Transverse colon (tissue), 4 donors: Measurements from ENCODE around the gene ARPP21. TPM values are rescaled to one million over a fixed set of nuclear protein-coding genes. Genes with fewer than 3 reads are reported as not detected.

Experiments
- DNase-seq: peaks from one replicate; pipeline ENCODE4 v3.0.0-alpha.2; 2019
- H3K27ac ChIP-seq, 4 donors: fragments of 200-600 bp; sonication (generic); 2 replicates each; pipeline ENCODE4 v1.5.1; 2016 to 2018; ENCODE audit warnings: inconsistent platforms in 4 of 4
- H3K27me3 ChIP-seq: fragments of 200-600 bp; sonication (generic); 2 replicates; pipeline ENCODE4 v1.5.1; 2017; ENCODE audit warnings: inconsistent platforms
- H3K36me3 ChIP-seq, 4 donors: fragments of 200-600 bp; sonication (generic); 2 replicates each; pipeline ENCODE4 v1.5.1; 2017 to 2019; ENCODE audit warnings: inconsistent platforms in 4 of 4
- H3K4me1 ChIP-seq, 4 donors: fragments of 200-600 bp; sonication (generic); 2 replicates each; pipeline ENCODE4 v1.5.1; 2017 to 2020; ENCODE audit warnings: inconsistent platforms in 4 of 4
- H3K4me3 ChIP-seq, 4 donors: fragments of 200-600 bp; sonication (generic); 1 replicate in 1 of 4; 2 replicates in 3 of 4; pipeline versions ENCODE4 v1.5.1 to v1.6.1; 2017 to 2019; ENCODE audit warnings: inconsistent platforms in 4 of 4
- H3K9me3 ChIP-seq, 2 donors: fragments of 200-600 bp; sonication (generic); 2 replicates each; pipeline ENCODE4 v1.5.1; 2017 to 2019; ENCODE audit warnings: inconsistent platforms in 2 of 2
- EP300 ChIP-seq: sonication (generic); formaldehyde crosslinking; IDR thresholded peaks from one replicate; pipeline ENCODE4 v1.6.1; 2017; ENCODE audit warnings: antibody characterized with exemption, low read depth
- POLR2A ChIP-seq: fragments of 450-650 bp; IDR thresholded peaks from one replicate; pipeline ENCODE4 v1.6.1; 2016; ENCODE audit warnings: antibody characterized with exemption, mild to moderate bottlenecking, moderate library complexity
- POLR2AphosphoS5 ChIP-seq, 3 donors: sonication (generic); formaldehyde crosslinking; IDR thresholded peaks; one replicate each; pipeline ENCODE4 v1.6.1; 2016; ENCODE audit warnings: antibody characterized with exemption in 3 of 3
- WGBS, 2 donors: methylation state at CpG; one replicate each; pipeline ENCODE4 v1.1.5; 2018; ENCODE audit warnings: low coverage in 1 of 2; 5-methylcytosine and 5-hydroxymethylcytosine counted together
- in situ Hi-C, 4 donors: fragments of 200-750 bp; cut with MboI; loops; one replicate each; pipeline versions ENCODE4 v1.15.0 to v1.15.1; 2017; ENCODE audit warnings: low sequenced_read_pairs in 3 of 4, low pct_ligation_motif_present in 1 of 4, low pct_unique_long_range_greater_than_20kb in 1 of 4
- intact Hi-C: fragments of 100-400 bp; cut with DNase I; formaldehyde crosslinking; loops from one replicate; pipeline ENCODE4 v1.15.1; 2023; ENCODE audit warnings: low total_unique reads
- total RNA-seq, 4 donors: library from RNA; depleted of rRNA; stranded (reverse); fragments of >200 nt; gene quantifications; one replicate each; pipeline ENCODE4 v1.1.0, GENCODE V29; 2016
- TF ChIP-seq, protein P1 (sequence below), 5 experiments: fragments of 200-600 bp in 3 of 5; fragments of 450-650 bp in 2 of 5; sonication (generic) in 3 of 5; IDR thresholded peaks; 1 replicate in 2 of 5; 2 replicates in 3 of 5; pipeline ENCODE4 v1.5.1; 2016 to 2017; ENCODE audit warnings: antibody characterized with exemption in 5 of 5, inconsistent platforms in 3 of 5, mild to moderate bottlenecking in 2 of 5, moderate library complexity in 1 of 5

The ARPP21 gene
- total RNA-seq, 4 donors from 2014 or later: 0.32 TPM; not detected in 3

DNA sequence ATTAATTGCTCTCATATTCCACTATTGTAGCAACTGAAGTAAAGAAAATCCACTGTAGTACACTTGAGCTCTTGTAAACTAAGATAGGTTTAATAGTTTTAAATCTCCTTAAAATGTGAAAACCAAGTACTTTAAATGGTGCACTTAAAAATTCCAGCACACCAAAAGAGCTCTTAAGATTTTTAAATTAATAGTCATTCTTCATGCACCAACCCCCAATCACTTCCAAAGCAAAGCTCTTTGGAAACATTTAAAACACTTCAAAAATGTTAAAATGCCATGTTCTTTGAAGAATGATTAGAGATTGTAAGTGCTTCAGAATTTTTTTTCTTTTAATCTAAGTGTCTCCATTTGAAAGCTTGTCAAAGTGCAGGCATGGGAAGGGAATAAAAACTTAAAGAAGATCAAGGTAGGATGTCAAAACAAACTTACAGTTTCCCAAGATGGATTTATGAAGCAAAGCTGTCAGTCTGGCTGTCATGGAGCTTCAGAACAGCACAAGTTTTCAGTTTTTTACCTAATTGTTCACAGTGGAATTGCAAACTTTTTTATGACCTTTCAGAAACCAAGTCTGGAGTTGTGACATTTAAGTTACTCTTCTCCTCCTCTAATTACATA, 84.3 kb downstream of the ARPP21 start:
- H3K4me1 ChIP-seq: no peaks in the 10 kb centered on the region
- no peaks in the 10 kb centered on the region for H3K27me3 ChIP-seq
- no peak for TF ChIP-seq POLR2AphosphoS5 (IDR thresholded peaks at IDR 0.05)
- TF ChIP-seq EP300: no peak
- TF ChIP-seq, protein P1, sequence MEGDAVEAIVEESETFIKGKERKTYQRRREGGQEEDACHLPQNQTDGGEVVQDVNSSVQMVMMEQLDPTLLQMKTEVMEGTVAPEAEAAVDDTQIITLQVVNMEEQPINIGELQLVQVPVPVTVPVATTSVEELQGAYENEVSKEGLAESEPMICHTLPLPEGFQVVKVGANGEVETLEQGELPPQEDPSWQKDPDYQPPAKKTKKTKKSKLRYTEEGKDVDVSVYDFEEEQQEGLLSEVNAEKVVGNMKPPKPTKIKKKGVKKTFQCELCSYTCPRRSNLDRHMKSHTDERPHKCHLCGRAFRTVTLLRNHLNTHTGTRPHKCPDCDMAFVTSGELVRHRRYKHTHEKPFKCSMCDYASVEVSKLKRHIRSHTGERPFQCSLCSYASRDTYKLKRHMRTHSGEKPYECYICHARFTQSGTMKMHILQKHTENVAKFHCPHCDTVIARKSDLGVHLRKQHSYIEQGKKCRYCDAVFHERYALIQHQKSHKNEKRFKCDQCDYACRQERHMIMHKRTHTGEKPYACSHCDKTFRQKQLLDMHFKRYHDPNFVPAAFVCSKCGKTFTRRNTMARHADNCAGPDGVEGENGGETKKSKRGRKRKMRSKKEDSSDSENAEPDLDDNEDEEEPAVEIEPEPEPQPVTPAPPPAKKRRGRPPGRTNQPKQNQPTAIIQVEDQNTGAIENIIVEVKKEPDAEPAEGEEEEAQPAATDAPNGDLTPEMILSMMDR (IDR thresholded peaks at IDR 0.05): no peak
- TF ChIP-seq POLR2A: no peak
- intact Hi-C loops (no loop called here), in situ Hi-C loops (no loop called here)
- no peak for DNase-seq
- no peaks in the 10 kb centered on the region for H3K9me3 ChIP-seq
- no peak overlapping the region for H3K27ac ChIP-seq
- no peak overlapping the region for H3K4me3 ChIP-seq
- H3K36me3 ChIP-seq: no peaks in the 10 kb centered on the region

DNA sequence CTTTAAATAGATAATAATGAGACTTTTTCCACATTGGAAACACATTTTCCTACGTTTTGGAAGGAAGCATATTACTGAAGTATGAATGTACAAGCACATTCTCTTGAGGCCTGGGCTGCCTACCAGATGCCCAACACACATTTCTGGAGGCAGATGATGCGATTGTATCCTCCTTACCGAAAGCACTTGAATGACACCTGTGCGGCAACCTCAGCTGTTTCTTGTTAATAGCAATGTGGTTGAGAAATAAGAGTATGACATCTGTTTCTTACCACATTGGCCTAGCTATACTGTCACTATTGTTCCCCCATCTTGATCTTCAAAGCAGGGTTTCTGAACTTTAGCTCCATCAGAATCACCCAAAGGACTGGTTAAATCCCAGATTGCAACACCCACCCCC, 84.8 kb downstream of the ARPP21 start:
- Histone ChIP-seq H3K4me3 (no peak overlapping the region), H3K9me3 (no peaks in the 10 kb centered on the region), H3K27me3 (no peaks in the 10 kb centered on the region), H3K27ac (no peak overlapping the region), H3K4me1 (no peaks in the 10 kb centered on the region), H3K36me3 (no peaks in the 10 kb centered on the region)
- intact Hi-C loops: no loop called here
- in situ Hi-C loops: no loop called here
- TF ChIP-seq POLR2AphosphoS5 (IDR thresholded peaks at IDR 0.05) (no peak), EP300 (no peak), POLR2A (no peak)
- TF ChIP-seq, protein P1 (IDR thresholded peaks at IDR 0.05): no peak
- WGBS, 2 donors: 71 to 73% methylated on average over 2 to 4 of the region's 4 CpGs
- no peak for DNase-seq

DNA sequence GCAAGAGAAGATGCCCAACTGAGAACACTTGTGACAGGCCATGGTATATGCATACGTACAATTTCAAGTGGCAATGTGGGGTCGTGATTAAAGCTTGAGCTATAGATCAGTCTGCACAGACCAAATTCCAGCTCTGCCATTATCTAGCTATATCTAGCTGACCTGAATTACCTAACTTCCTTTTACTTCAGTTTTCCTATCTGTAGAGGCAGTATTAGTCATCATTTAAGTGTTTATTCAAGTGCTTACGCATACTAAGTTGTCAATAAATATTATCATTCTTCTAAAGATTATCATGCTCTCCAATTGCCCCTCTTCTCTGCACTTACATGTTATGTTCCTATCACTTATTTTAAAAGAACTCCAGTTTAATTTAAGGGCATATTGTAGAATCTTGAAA, 87.9 kb downstream of the ARPP21 start:
- in situ Hi-C loops: no loop called here
- 67 to 86% methylated on average over 2 to 3 of the region's 3 CpGs for WGBS, 2 donors

DNA sequence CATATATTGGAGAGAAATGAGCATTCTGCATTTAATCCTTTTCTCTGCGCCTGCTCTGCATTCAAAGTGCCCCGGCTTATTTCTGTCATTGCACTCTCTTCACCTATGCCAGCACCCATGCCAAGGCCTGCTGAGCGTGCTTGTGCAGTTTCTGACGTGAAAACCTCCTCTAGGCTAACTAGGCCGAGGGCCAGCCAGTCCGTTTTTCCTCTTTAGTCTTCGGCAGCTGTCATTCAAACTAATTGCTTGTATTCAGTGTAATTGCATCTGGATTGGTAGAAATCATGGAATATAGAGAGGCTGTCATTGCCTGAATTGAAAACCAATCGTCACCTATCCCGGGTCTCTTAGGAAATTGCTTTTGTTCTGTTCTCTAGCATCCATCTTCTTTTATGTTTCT, 94.0 kb downstream of the ARPP21 start:
- no peak for DNase-seq
- no peaks in the 10 kb centered on the region for H3K4me1 ChIP-seq

More for the DNA sequence above, 87.9 kb downstream of the ARPP21 start:
- no peak overlapping the region for H3K4me3 ChIP-seq
- TF ChIP-seq POLR2A: no peak
- TF ChIP-seq EP300: no peak
- TF ChIP-seq, protein P1 (IDR thresholded peaks at IDR 0.05): no peak
- TF ChIP-seq POLR2AphosphoS5 (IDR thresholded peaks at IDR 0.05): no peak
- no peak for DNase-seq
- H3K27me3 ChIP-seq: no peaks in the 10 kb centered on the region
- no peak overlapping the region for H3K27ac ChIP-seq
- H3K36me3 ChIP-seq: no peaks in the 10 kb centered on the region
- H3K9me3 ChIP-seq: no peaks in the 10 kb centered on the region
- H3K4me1 ChIP-seq: no peaks in the 10 kb centered on the region
- intact Hi-C loops: no loop called here

DNA sequence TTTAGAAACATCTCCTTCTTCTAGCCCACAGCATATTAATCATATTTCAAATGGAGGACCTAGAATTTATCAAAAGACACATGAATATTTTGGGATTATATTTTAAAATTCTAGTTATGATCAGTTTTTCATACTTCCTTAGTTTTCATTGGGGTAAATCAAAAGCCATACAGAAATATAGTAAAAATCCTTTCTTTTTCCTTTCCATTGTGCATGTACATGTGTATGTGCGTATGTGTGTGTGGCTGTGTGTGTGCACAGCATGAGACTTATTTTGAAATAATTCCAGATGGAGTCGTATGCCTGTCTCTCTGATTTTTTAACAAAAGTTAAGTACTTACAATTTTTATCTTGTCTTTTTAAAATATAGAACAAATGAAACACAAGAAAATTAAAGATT, 94.5 kb downstream of the ARPP21 start:
- Histone ChIP-seq H3K27me3 (no peaks in the 10 kb centered on the region), H3K4me1 (no peaks in the 10 kb centered on the region), H3K9me3 (no peaks in the 10 kb centered on the region), H3K4me3 (no peak overlapping the region), H3K36me3 (no peaks in the 10 kb centered on the region), H3K27ac (no peak overlapping the region)
- no peak for DNase-seq
- 85 to 88% methylated on average over 2 of the region's 2 CpGs for WGBS, 2 donors
- in situ Hi-C loops: no loop called here
- TF ChIP-seq POLR2AphosphoS5 (IDR thresholded peaks at IDR 0.05) (no peak), POLR2A (no peak), EP300 (no peak)
- TF ChIP-seq, protein P1 (IDR thresholded peaks at IDR 0.05): no peak
- intact Hi-C loops: no loop called here

More for the DNA sequence above, 94.0 kb downstream of the ARPP21 start:
- H3K36me3 ChIP-seq: no peaks in the 10 kb centered on the region
- H3K27ac ChIP-seq: no peak overlapping the region
- H3K27me3 ChIP-seq: no peaks in the 10 kb centered on the region
- WGBS, 2 donors: 73 to 90% methylated on average over 9 of the region's 9 CpGs
- in situ Hi-C loops: no loop called here
- no peak overlapping the region for H3K4me3 ChIP-seq
- H3K9me3 ChIP-seq: no peaks in the 10 kb centered on the region
- TF ChIP-seq POLR2AphosphoS5 (IDR thresholded peaks at IDR 0.05): no peak
- intact Hi-C loops: no loop called here
